ENCODE results near the gene FYN. TPM values are rescaled to one million over a fixed set of nuclear protein-coding genes. Genes with fewer than 3 reads are reported as not detected.
A peak's percentile ranks its signal among the peaks of the same experiment; 100 is the strongest.

Gene FYN
- total and polyA plus RNA-seq, 2 of the 4 experiments (the other 2 are of a cell fraction), result 30.8 to 36.4 TPM

DNA sequence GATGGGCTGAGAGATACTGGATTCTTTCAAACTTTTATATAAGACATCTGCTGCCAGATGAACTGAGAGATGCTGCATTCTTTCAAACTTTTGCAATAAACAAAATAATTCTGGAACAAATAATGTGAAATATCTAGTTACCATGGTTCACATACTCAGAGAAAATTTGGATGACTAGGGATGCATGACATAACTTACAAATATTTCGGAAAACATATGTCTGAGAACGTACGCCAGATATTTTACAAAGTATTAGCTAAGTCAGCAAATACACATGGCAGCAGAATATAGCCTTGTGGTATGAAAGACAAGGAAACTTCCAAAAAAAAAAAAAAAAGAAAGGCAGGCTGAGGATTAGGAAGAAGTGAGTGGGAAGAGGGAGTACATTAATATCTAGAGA lies 154.3 kb downstream of the FYN start:
- ChIA-PET POLR2A (ENCODE audit: unreplicated experiment) (no interaction called here), CTCF (interaction anchor here (0.6 kb wide), 1 partner anchor 41 kb away, joined by 5 read pairs; no protein-coding TSS in a partner anchor)
- Histone ChIP-seq H3K4me3 (ENCODE audit: insufficient read depth, low read depth, low read length) (no peak overlapping the region), H3K9me1 (ENCODE audit: insufficient read depth, low read length) (0 out of 2 replicates have a peak, but pooled peaks cover 8% of the 10 kb centered on the region), H3K9ac (ENCODE audit: low read depth, low read length) (no peak overlapping the region), H2BK15ac (ENCODE audit: low read depth, low read length) (no peak overlapping the region), H2AFZ (replicated peaks; ENCODE audit: low read length, poor library complexity) (no peak overlapping the region), H3K14ac (replicated peaks; ENCODE audit: low read depth, low read length) (no peak overlapping the region), H3K79me1 (ENCODE audit: low read depth in 1 of 2, low read length in 2 of 2) (peaks cover 20 to 27% of the 10 kb centered on the region in 2 experiments; a peak in 3 of 4 replicates), H2BK20ac (ENCODE audit: low read depth, low read length) (no peak overlapping the region), H3K9me3 (ENCODE audit: control insufficient read depth, insufficient read depth, low read length) (no peaks in the 10 kb centered on the region), H3K23ac (ENCODE audit: low read depth, low read length) (no peak overlapping the region), H3K4me1 (ENCODE audit: control insufficient read depth, insufficient read depth, low read length) (peaks cover 9% of the 10 kb centered on the region), H2BK120ac (ENCODE audit: low read depth, low read length) (no peak overlapping the region), H3K4ac (ENCODE audit: low read depth, low read length) (no peak overlapping the region), H4K8ac (ENCODE audit: low read depth in 2 of 2, low read length in 2 of 2) (no peak overlapping the region), H3K4me2 (ENCODE audit: low read depth, low read length) (no peak overlapping the region), H4K5ac (ENCODE audit: low read depth, low read length) (no peak overlapping the region), H2BK5ac (ENCODE audit: low read depth, low read length, poor library complexity, severe bottlenecking) (no peak overlapping the region), H3K27ac (ENCODE audit: insufficient read depth, low read length) (no peak overlapping the region), H2AK9ac (replicated peaks; ENCODE audit: low read depth, low read length, poor library complexity) (no peak overlapping the region), H3K36me3 (ENCODE audit: control insufficient read depth, insufficient read depth, low read length) (peaks cover 16% of the 10 kb centered on the region), H3K56ac (ENCODE audit: extremely low read depth, insufficient read depth, low read length) (no peak overlapping the region), H2AK5ac (ENCODE audit: low read depth, low read length) (no peak overlapping the region), H4K91ac (ENCODE audit: insufficient read depth, low read depth, low read length) (no peak overlapping the region), H3K18ac (ENCODE audit: low read depth, low read length) (no peak overlapping the region; the same call in 1 of the 2 replicates), H3K27me3 (ENCODE audit: control insufficient read depth, insufficient read depth, low read length) (no peaks in the 10 kb centered on the region), H4K20me1 (ENCODE audit: insufficient read depth, low read length) (peaks cover 4% of the 10 kb centered on the region; the same call in 1 of the 2 replicates)
- no TSS peak for BruUV-seq (replicated peaks)
- ATAC-seq (ENCODE audit: low read depth) (peak; percentile 40), DNase-seq (peak; percentile 55)
- WGBS, 2 experiments (ENCODE audit: extremely low coverage in 2 of 2, insufficient read length in 1 of 2), result no CpG with 5 or more reads among the region's 3 CpGs
- in situ Hi-C loops (cut with MboI; ENCODE audit: low sequenced_read_pairs), result no loop called here
- no peak for TF ChIP-seq CHD1 (IDR thresholded peaks at IDR 0.05; ENCODE audit: low read depth, low read length)
- peak; percentile 92 for TF ChIP-seq MAFK (IDR thresholded peaks at IDR 0.05; ENCODE audit: low read depth, low read length)
- intact Hi-C loops (cut with micrococcal nuclease), result no loop called here
- dilution Hi-C loops (cut with HindIII; ENCODE audit: low sequenced_read_pairs, unreplicated experiment), result no loop called here

Data from IMR-90 (cell line).